ENCODE results near the gene ZIC2.

Gene ZIC2

GRCh38 chr13:99959540-99960230, 21.9 kb upstream of the ZIC2 start:
- DNase-seq (ENCODE audit: low read depth in 2 of 2, low spot score in 1 of 2): no peak

GRCh38 chr13:99960663-99961311, 20.8 kb upstream of the ZIC2 start:
- DNase-seq (ENCODE audit: low read depth in 2 of 2, low spot score in 1 of 2): no peak

GRCh38 chr13:99961636-99962035, 19.9 kb upstream of the ZIC2 start:
- no peak for DNase-seq (ENCODE audit: low read depth in 2 of 2, low spot score in 1 of 2)

- no peak for DNase-seq (ENCODE audit: low read depth in 2 of 2, low spot score in 1 of 2)
Measured at GRCh38 chr13:99962242-99962641, 19.3 kb upstream of the ZIC2 start.

- DNase-seq (ENCODE audit: low read depth in 2 of 2, low spot score in 1 of 2): no peak
Measured at GRCh38 chr13:99963816-99964339, 17.7 kb upstream of the ZIC2 start.

GRCh38 chr13:99965329-99966000, 16.1 kb upstream of the ZIC2 start:
- DNase-seq (ENCODE audit: low read depth in 2 of 2, low spot score in 1 of 2): no peak

- DNase-seq (ENCODE audit: low read depth in 2 of 2, low spot score in 1 of 2): no peak
Measured at GRCh38 chr13:99966064-99966805, 15.3 kb upstream of the ZIC2 start.

- DNase-seq (ENCODE audit: low read depth in 2 of 2, low spot score in 1 of 2): no peak
Measured at GRCh38 chr13:99967498-99967868, 14.1 kb upstream of the ZIC2 start.

- DNase-seq (ENCODE audit: low read depth in 2 of 2, low spot score in 1 of 2): no peak
Measured at GRCh38 chr13:99967869-99968520, 13.6 kb upstream of the ZIC2 start.

GRCh38 chr13:99968521-99969452, 12.8 kb upstream of the ZIC2 start:
- no peak for DNase-seq (ENCODE audit: low read depth in 2 of 2, low spot score in 1 of 2)

GRCh38 chr13:99969453-99969918, 12.1 kb upstream of the ZIC2 start:
- no peak for DNase-seq (ENCODE audit: low read depth in 2 of 2, low spot score in 1 of 2)

GRCh38 chr13:99969919-99970650, 11.5 kb upstream of the ZIC2 start:
- no peak for DNase-seq (ENCODE audit: low read depth in 2 of 2, low spot score in 1 of 2)

GRCh38 chr13:99970651-99971575, 10.7 kb upstream of the ZIC2 start:
- no peak for DNase-seq (ENCODE audit: low read depth in 2 of 2, low spot score in 1 of 2)

GRCh38 chr13:99971576-99972189, 9.9 kb upstream of the ZIC2 start, which contains the start of gene ZIC5:
ZIC5 (minus strand) TSS chr13:99971767; CDS start chr13:99971603, 164 bp downstream.
- no peak for DNase-seq (ENCODE audit: low read depth in 2 of 2, low spot score in 1 of 2)

- no peak for DNase-seq (ENCODE audit: low read depth in 2 of 2, low spot score in 1 of 2)
Measured at GRCh38 chr13:99972190-99972731, 9.3 kb upstream of the ZIC2 start.

GRCh38 chr13:99973163-99973807, 8.3 kb upstream of the ZIC2 start:
- DNase-seq (ENCODE audit: low read depth in 2 of 2, low spot score in 1 of 2): no peak

- DNase-seq (ENCODE audit: low read depth in 2 of 2, low spot score in 1 of 2): no peak
Measured at GRCh38 chr13:99973808-99974185, 7.8 kb upstream of the ZIC2 start.
